NCI-H146 treated with DMSO at 0.1 percent for 48 hours (cell line): Measurements from ENCODE around the gene CDK14.

Source experiments
- DNase-seq: peaks from one replicate; lab custom pipeline; 2025; ENCODE audit not compliant: unreplicated experiment; lab: John Stamatoyannopoulos, UW

CDK14 gene

GRCh38 chr7:90889210-90889609, 293.1 kb downstream of the CDK14 start:
- DNase-seq, result no peak

- no peak for DNase-seq
Measured at GRCh38 chr7:90889644-90890043, 293.5 kb downstream of the CDK14 start.

GRCh38 chr7:90891529-90891928, 295.4 kb downstream of the CDK14 start:
- no peak for DNase-seq

GRCh38 chr7:90892213-90892612, 296.1 kb downstream of the CDK14 start:
- DNase-seq, result no peak

- no peak for DNase-seq
Measured at GRCh38 chr7:90894122-90894521, 298.0 kb downstream of the CDK14 start.

- DNase-seq, result no peak
Measured at GRCh38 chr7:90896458-90896857, 300.3 kb downstream of the CDK14 start.

- no peak for DNase-seq
Measured at GRCh38 chr7:90897961-90898469, 301.9 kb downstream of the CDK14 start.

GRCh38 chr7:90900628-90901356, 304.7 kb downstream of the CDK14 start:
- no peak for DNase-seq

GRCh38 chr7:90903841-90904240, 307.7 kb downstream of the CDK14 start:
- no peak for DNase-seq

GRCh38 chr7:90910136-90910535, 314.0 kb downstream of the CDK14 start:
- no peak for DNase-seq

GRCh38 chr7:90916319-90916718, 320.2 kb downstream of the CDK14 start:
- no peak for DNase-seq

- no peak for DNase-seq
Measured at GRCh38 chr7:90917539-90917938, 321.4 kb downstream of the CDK14 start.

GRCh38 chr7:90918303-90918702, 322.2 kb downstream of the CDK14 start:
- no peak for DNase-seq

- no peak for DNase-seq
Measured at GRCh38 chr7:90919816-90920215, 323.7 kb downstream of the CDK14 start.

- DNase-seq, result no peak
Measured at GRCh38 chr7:90920336-90920735, 324.2 kb downstream of the CDK14 start.

GRCh38 chr7:90923541-90923997, 327.4 kb downstream of the CDK14 start:
- DNase-seq, result no peak

- peak; percentile 36 for DNase-seq
Measured at GRCh38 chr7:90928700-90929424, 332.7 kb downstream of the CDK14 start.

- peak; percentile 53 for DNase-seq
Measured at GRCh38 chr7:90931986-90932916, 336.1 kb downstream of the CDK14 start.

GRCh38 chr7:90933041-90933440, 336.9 kb downstream of the CDK14 start:
- no peak for DNase-seq

- DNase-seq, result no peak
Measured at GRCh38 chr7:90933984-90934383, 337.9 kb downstream of the CDK14 start.

- DNase-seq, result no peak
Measured at GRCh38 chr7:90938371-90938770, 342.2 kb downstream of the CDK14 start.
